IPS-20b (cell line): Measurements from ENCODE around the gene ATAD5.

Experiments
- H3K27ac ChIP-seq: one replicate; pipeline ENCODE4 v1.5.1; 2013; ENCODE audit warnings: low read length
- H3K27me3 ChIP-seq: 2 replicates; pipeline ENCODE4 v1.6.1; 2013; ENCODE audit warnings: mild to moderate bottlenecking, low read length, inconsistent platforms; ENCODE audit not compliant: insufficient read depth
- H3K36me3 ChIP-seq: 2 replicates; pipeline ENCODE4 v1.6.1; 2013; ENCODE audit warnings: low read depth, mild to moderate bottlenecking, inconsistent platforms, low read length, moderate library complexity; ENCODE audit not compliant: insufficient read depth
- H3K4me1 ChIP-seq: 2 replicates; pipeline ENCODE4 v1.6.1; 2013; ENCODE audit warnings: mild to moderate bottlenecking, control low read depth, inconsistent platforms, low read length, moderate library complexity; ENCODE audit not compliant: insufficient read depth
- H3K4me3 ChIP-seq: 2 replicates; pipeline ENCODE4 v1.5.1; 2013; ENCODE audit warnings: mild to moderate bottlenecking, low read length, inconsistent platforms
- H3K9ac ChIP-seq: 2 replicates; pipeline ENCODE4 v1.6.1; 2013; ENCODE audit warnings: low read depth, mild to moderate bottlenecking, inconsistent platforms, low read length, moderate library complexity
- H3K9me3 ChIP-seq: 2 replicates; pipeline ENCODE4 v1.6.1; 2013; ENCODE audit warnings: mild to moderate bottlenecking, low read depth, low read length, inconsistent platforms; ENCODE audit not compliant: insufficient read depth

Gene ATAD5, protein sequence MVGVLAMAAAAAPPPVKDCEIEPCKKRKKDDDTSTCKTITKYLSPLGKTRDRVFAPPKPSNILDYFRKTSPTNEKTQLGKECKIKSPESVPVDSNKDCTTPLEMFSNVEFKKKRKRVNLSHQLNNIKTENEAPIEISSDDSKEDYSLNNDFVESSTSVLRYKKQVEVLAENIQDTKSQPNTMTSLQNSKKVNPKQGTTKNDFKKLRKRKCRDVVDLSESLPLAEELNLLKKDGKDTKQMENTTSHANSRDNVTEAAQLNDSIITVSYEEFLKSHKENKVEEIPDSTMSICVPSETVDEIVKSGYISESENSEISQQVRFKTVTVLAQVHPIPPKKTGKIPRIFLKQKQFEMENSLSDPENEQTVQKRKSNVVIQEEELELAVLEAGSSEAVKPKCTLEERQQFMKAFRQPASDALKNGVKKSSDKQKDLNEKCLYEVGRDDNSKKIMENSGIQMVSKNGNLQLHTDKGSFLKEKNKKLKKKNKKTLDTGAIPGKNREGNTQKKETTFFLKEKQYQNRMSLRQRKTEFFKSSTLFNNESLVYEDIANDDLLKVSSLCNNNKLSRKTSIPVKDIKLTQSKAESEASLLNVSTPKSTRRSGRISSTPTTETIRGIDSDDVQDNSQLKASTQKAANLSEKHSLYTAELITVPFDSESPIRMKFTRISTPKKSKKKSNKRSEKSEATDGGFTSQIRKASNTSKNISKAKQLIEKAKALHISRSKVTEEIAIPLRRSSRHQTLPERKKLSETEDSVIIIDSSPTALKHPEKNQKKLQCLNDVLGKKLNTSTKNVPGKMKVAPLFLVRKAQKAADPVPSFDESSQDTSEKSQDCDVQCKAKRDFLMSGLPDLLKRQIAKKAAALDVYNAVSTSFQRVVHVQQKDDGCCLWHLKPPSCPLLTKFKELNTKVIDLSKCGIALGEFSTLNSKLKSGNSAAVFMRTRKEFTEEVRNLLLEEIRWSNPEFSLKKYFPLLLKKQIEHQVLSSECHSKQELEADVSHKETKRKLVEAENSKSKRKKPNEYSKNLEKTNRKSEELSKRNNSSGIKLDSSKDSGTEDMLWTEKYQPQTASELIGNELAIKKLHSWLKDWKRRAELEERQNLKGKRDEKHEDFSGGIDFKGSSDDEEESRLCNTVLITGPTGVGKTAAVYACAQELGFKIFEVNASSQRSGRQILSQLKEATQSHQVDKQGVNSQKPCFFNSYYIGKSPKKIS (N-terminal part only)

DNA sequence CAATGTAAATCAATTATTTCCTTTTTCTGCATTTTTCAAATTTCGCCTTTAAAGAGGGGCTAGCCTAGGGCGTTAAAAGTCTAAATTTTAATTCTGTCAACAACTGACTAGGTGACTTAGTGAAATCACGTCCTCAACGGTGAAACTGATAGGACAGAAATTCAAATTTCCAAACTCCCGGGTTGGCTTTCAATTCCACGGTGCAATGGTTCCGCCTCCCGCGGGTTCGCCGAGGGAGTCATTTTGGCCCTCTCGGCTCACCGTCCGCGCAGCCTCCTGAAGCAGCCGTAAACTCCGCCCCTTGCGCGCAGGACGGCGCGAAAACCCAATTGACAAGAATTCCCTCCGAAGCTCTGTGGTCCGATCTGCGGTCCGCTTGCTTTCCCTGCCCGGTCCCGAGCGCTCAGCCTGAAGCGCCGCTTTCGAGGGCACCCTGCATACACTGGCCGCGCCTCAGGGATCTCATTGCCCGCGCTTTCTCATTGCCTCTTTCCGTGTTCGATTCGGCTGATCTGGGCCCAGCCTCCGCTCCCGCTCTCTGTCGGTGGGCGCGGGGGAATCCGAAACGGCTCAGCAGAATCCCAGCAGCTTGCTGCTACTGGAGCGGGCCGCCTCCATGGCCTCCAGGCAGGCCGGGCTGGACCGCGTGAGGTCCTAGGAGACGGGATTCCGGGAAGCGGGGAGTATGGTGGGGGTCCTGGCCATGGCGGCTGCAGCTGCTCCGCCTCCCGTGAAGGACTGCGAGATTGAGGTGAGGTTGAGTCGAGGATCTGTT lies at the start of gene ATAD5:
TSS of gene ATAD5 (plus strand) at position 304 of the 775 bp plus-strand sequence. CDS start at position 686, 382 bp downstream.
- Histone ChIP-seq H3K27me3 (no peaks in the 10 kb centered on the region), H3K9me3 (no peaks in the 10 kb centered on the region), H3K4me1 (peaks cover 12% of the 10 kb centered on the region; the same call in 1 of the 2 replicates), H3K9ac (peak within 1 kb of the TSS; percentile 96), H3K27ac (peak within 1 kb of the TSS; percentile 67), H3K36me3 (peaks cover 24% of the 10 kb centered on the region), H3K4me3 (peak within 1 kb of the TSS; percentile 96)

- H3K9me3 ChIP-seq, result no peaks in the 10 kb centered on the region
- H3K4me1 ChIP-seq, result no peaks in the 10 kb centered on the region
- H3K27ac ChIP-seq, result no peak overlapping the region
- H3K36me3 ChIP-seq, result peaks cover 70% of the 10 kb centered on the region
- no peak overlapping the region for H3K9ac ChIP-seq
- H3K27me3 ChIP-seq, result no peaks in the 10 kb centered on the region
- H3K4me3 ChIP-seq, result no peak overlapping the region
Observed at GRCh38 chr17:30782206-30782605, 49.6 kb upstream of the ATAD5 start.

- H3K27me3 ChIP-seq, result no peaks in the 10 kb centered on the region
- no peaks in the 10 kb centered on the region for H3K9me3 ChIP-seq
- no peak overlapping the region for H3K4me3 ChIP-seq
- H3K36me3 ChIP-seq, result peaks cover 78% of the 10 kb centered on the region
- no peak overlapping the region for H3K27ac ChIP-seq
- H3K9ac ChIP-seq, result no peak overlapping the region
- H3K4me1 ChIP-seq, result no peaks in the 10 kb centered on the region
Observed at GRCh38 chr17:30788918-30789317, 42.8 kb upstream of the ATAD5 start.

GRCh38 chr17:30790279-30790678 lies 41.5 kb upstream of the ATAD5 start:
- H3K27ac ChIP-seq, result no peak overlapping the region
- no peaks in the 10 kb centered on the region for H3K27me3 ChIP-seq
- no peaks in the 10 kb centered on the region for H3K9me3 ChIP-seq
- H3K36me3 ChIP-seq, result peaks cover 81% of the 10 kb centered on the region
- H3K9ac ChIP-seq, result no peak overlapping the region
- H3K4me3 ChIP-seq, result no peak overlapping the region
- no peaks in the 10 kb centered on the region for H3K4me1 ChIP-seq

DNA sequence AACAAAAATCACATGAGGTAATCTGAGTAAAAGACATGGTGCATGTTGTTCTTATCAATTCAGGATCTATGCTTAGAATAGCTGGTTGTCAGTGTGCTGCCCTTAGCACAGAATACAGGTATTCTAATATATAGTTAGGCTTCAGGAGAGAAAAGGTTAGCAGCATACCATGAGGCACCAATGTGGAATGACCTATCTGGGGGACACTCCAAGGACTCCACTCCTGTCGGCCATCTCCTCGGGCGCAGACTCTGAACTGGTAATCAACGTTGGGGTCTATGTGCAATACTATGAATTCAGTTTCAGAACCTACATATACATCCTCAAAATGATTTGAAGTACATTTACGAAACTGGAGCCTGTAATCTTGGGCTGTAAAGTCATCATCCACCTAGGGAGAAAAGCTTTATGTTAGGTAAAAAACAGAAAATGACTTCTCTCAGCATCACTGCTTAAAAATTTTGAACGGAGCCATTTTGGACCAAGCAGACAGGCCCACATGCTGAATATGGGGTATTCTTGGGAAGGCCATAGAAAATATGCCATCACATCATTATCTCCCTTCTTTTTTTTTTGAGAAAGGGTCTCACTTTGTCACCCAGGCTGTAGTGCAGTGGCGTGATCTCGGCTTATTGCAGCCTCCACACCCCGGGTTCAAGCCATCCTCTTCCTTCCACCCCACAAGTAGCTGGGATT lies 38.3 kb upstream of the ATAD5 start:
- H3K4me3 ChIP-seq, result no peak overlapping the region
- H3K9ac ChIP-seq, result no peak overlapping the region
- no peaks in the 10 kb centered on the region for H3K27me3 ChIP-seq
- H3K27ac ChIP-seq, result no peak overlapping the region
- H3K9me3 ChIP-seq, result no peaks in the 10 kb centered on the region
- peaks cover 81% of the 10 kb centered on the region for H3K36me3 ChIP-seq
- H3K4me1 ChIP-seq, result no peaks in the 10 kb centered on the region

DNA sequence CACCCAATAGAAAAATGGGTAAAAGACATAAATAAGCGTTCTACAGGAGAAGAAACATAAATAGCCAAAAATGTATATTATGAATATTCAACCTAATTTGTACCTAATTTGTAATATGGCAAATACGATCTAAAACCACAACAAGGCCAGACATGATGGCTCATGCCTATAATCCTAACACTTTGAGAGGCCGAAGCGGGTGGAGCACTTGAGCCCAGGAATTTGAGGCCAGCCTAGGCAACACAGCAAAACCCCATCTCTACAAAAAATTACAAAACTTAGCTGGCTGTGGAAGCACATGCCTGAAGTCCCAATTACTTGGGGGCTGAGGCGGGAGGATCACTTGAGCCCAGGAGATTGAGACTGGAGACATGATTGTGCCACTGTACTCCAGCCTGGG lies 37.4 kb upstream of the ATAD5 start:
- Histone ChIP-seq H3K36me3 (peaks cover 76% of the 10 kb centered on the region), H3K4me1 (no peaks in the 10 kb centered on the region)

DNA sequence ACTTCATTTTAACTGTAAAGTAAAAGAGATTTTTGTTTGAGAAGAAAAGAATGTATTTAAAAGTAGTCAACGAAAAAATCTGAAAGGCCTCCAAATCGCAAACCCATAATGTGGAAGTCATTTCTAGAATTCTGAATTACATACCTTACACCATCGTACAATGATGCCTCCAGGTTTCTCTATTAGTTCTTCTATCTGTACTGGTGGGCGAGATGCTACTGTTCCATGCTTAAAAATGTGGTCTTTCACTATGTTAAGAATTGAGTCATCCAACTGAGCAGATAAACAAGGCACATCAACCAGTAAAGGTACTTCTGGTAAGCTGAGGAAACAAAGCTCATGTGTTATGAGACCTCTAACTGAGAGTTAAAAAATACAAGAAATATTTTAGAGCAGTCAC lies 35.8 kb upstream of the ATAD5 start:
- Histone ChIP-seq H3K9me3 (no peaks in the 10 kb centered on the region), H3K27me3 (no peaks in the 10 kb centered on the region), H3K4me3 (no peak overlapping the region), H3K9ac (no peak overlapping the region), H3K36me3 (peaks cover 76% of the 10 kb centered on the region), H3K4me1 (no peaks in the 10 kb centered on the region), H3K27ac (no peak overlapping the region)

More for the DNA sequence above, 37.4 kb upstream of the ATAD5 start:
- Histone ChIP-seq H3K27me3 (no peaks in the 10 kb centered on the region), H3K4me3 (no peak overlapping the region), H3K27ac (no peak overlapping the region), H3K9me3 (no peaks in the 10 kb centered on the region), H3K9ac (no peak overlapping the region)

DNA sequence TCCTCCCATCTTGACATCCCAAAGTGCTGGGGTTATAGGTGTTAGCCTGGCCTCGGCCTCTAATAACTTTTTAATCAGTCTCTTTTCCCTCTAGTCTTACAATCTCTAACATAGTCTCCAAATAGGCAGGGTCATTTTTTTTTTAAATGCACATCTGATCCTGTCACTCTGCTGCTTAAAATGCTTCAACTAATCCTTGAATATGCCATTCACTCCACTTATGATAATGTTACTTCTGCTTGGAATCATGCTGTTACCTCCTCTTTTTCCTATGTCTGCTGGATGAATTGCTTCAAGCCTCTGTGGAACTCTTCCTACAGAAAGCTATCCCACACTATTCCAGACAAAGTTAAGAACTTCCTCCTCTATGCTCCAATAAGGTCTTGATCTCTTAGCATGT lies 30.1 kb upstream of the ATAD5 start:
- Histone ChIP-seq H3K4me1 (peaks cover 7% of the 10 kb centered on the region), H3K36me3 (peaks cover 61% of the 10 kb centered on the region), H3K27ac (no peak overlapping the region), H3K9me3 (no peaks in the 10 kb centered on the region), H3K9ac (no peak overlapping the region), H3K27me3 (no peaks in the 10 kb centered on the region), H3K4me3 (no peak overlapping the region)

GRCh38 chr17:30805944-30806456 lies 25.8 kb upstream of the ATAD5 start:
- peaks cover 33% of the 10 kb centered on the region for H3K36me3 ChIP-seq
- no peaks in the 10 kb centered on the region for H3K9me3 ChIP-seq
- H3K4me3 ChIP-seq, result no peak overlapping the region
- no peaks in the 10 kb centered on the region for H3K27me3 ChIP-seq
- peaks cover 7% of the 10 kb centered on the region for H3K4me1 ChIP-seq
- H3K27ac ChIP-seq, result no peak overlapping the region
- 0 out of 2 replicates have a peak overlapping the region, but pooled peaks have one; percentile 6 for H3K9ac ChIP-seq

DNA sequence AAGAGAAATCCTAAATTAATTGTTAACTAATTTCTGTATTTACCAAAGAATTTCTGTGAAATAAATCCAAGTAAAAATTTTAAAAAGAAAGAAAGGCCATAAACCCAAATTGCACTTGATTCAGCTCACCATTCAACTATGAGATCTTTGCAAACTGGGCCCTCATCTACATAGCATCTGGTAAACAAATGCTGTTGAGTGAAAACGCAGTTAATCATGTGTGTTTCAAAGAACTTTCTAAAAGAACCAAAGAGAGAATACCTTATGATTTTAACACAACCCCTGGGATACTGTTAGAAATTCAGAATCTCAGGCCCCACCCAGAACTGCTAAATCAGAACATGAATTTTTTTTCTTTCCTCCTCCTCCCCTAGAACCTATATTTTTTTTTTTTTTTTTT lies 23.9 kb upstream of the ATAD5 start:
- peaks cover 15% of the 10 kb centered on the region for H3K36me3 ChIP-seq
- peaks cover 7% of the 10 kb centered on the region for H3K4me1 ChIP-seq
- H3K4me3 ChIP-seq, result no peak overlapping the region
- H3K27me3 ChIP-seq, result no peaks in the 10 kb centered on the region
- no peak overlapping the region for H3K27ac ChIP-seq
- H3K9me3 ChIP-seq, result no peaks in the 10 kb centered on the region
- no peak overlapping the region for H3K9ac ChIP-seq
